Fibroblast of skin of left biceps (primary cell): ENCODE measurements around the gene CPXM1.
"Not testable (repeated sequence)": the region's sequence is repeated elsewhere in the genome, so short reads cannot be mapped to it uniquely, and the experiment has no call there.

Experiments
- DNase-seq, 2 experiments: peaks; one replicate each; pipeline ENCODE4 v3.0.0-alpha.2; 2013; ENCODE audit warnings: low read depth in 2 of 2

Gene CPXM1

DNA sequence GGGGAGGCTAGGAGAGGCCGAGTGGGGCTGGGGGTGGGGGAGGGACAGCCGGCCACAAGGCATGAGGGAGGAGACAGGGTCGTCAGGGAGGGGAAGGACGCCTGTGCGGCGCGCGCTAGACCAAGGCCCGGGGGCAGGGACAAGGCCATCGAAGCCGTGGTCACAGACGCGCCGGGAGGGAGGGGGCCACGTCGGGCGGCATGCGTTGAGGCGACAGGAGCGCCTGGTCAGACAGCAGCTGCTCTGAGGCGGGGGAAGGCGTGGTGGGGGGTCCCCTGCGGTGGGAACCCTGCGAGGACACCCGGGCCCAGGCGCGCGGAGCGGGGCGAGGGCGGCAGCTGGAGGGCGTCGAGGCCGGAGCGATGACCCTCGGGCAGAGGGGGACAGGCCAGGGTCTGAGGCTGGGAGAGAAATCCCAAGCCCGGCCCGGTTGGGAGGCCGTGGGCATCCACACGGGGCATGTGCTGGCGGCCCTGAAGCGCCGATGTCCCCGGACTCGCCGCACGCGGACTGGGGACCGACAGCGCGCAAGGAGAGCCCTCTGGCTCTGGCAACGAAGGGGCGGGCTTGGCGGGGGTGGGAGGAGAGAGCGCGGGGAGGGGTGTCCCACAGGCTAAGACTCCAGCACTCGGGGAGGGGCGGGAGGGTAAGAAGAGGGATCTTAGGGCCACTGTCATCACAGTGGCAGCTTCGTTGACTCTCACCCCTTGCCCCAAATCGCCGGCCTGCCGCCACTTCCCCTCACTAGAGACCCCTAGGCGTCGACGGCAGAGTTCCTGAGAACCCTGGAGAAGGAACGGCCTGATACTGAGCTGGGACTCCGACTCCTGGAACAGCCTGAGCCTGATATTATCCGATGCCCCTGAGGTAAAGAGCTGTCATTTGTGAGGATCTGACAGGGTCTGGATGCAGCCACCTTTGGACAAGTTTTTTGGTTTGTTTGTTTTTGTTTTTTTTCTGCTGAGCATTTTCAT is 20.8 kb upstream of the CPXM1 start:
- DNase-seq = no peak

DNA sequence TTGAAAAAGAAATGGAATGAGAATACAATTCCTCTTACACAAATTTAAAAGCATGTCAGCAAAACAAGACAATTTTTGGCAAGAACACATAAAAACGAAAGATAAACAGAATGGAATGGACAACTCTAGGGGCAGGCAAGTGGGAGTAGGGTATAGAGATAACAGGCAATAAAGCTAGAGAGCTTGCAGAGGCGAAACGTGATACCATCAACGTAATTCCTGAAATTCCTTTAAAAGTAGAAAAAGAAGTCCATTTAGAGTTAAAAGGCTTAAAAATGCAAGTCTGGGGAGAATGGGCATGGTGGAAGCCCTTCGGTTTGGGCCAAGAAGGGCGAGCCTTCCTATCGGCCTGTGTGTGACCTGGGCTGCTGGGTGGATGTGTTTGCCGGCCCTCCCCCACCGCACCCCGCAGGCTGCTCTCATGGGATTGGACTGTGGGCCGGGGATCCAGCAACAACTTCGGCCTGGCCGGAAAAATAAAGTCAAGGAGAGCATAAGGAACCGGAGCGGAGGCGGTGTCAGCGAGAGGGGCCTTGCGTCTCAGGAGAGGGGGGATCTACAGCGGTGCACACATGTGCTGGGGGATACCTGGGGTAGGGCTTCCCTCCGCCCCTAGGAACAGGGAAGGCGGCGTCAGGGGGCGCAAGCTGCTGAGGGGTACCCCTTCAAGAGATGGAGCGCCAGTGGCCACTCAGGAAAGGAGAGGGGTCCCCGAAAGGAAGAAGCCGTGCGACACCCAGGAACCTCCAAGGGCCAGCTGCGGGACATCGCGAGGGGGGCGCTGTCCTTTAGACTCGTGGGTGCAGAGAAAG is 19.9 kb upstream of the CPXM1 start:
- peak in 1 of 2 experiments; percentile 55 for DNase-seq

- no peak for DNase-seq
These were observed 17.6 kb upstream of the CPXM1 start for GRCh38 chr20:2817891-2818595.

GRCh38 chr20:2817341-2817726 is 16.9 kb upstream of the CPXM1 start:
- DNase-seq = no peak

DNA sequence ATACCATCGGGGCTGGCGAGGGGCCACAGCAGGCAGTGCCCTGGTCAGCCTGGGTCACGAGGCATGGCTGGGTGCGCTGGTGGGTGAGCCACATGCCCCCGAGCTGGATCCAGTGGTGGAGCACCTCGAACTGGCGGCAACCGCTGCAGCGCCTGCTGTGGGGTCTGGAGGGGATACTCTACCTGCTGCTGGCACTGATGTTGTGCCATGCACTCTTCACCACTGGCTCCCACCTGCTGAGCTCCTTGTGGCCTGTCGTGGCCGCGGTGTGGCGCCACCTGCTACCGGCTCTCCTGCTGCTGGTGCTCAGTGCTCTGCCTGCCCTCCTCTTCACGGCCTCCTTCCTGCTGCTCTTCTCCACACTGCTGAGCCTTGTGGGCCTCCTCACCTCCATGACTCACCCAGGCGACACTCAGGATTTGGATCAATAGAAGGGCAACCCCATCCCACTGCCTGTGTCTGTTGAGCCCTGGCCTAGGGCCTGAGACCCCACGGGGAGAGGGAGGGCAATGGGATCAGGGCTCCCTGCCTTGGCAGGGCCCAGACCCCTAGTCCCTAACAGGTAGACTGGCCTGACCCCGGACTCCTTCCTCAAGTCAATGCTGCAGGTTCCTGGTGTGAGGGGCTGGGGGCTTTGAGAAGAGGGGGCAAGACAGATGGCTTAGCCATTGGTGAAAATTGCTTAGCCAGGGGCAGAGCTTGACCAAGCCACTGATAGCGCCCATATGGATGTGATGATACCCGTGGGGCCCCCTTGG is 16.3 kb upstream of the CPXM1 start:
- DNase-seq = no peak

GRCh38 chr20:2816030-2816582 is 15.7 kb upstream of the CPXM1 start, which contains the start of gene TMEM239:
TMEM239 (plus strand) TSS chr20:2816364; CDS start chr20:2816555, 191 bp downstream.
- no peak for DNase-seq

DNA sequence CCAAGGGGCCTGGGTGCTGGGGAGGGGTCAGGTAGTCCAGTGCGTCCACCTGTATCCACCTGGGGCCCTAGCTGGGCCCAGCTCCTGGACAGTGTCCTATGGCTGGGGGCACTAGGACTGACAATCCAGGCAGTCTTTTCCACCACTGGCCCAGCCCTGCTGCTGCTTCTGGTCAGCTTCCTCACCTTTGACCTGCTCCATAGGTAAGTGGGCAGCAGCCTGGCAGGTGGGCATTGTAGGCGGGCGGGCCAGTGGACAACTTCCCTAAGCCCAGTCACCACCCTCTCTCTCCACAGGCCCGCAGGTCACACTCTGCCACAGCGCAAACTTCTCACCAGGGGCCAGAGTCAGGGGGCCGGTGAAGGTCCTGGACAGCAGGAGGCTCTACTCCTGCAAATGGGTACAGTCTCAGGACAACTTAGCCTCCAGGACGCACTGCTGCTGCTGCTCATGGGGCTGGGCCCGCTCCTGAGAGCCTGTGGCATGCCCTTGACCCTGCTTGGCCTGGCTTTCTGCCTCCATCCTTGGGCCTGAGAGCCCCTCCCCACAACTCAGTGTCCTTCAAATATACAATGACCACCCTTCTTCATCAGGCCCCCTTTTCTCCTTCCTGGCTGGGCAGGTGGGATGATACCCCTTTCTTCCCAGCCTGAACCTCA is 14.9 kb upstream of the CPXM1 start:
- DNase-seq = no peak

DNA sequence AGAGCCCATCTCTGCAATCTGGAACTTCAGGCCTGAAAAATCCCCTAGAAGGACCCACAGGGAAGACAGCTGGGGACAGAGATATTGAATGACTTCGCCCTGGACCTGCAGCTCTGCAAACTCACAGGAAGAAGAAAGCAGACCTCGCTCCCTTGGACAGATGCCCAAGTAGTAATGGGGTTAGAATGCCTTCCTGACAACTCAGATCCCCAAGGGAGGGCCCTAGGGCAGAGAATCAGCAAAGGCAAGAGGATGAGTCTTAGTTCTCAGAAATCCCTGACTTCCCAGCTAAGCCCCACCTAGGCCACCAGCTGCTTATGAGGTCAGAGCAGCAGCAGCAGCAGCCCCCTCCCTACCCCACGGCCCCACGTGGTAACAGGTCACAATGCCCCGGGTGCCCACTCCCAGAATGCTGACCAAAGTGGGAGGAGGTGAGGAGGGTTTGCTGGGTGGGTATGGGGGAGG is 14.2 kb upstream of the CPXM1 start, which contains the start of gene C20orf141:
TSS of gene C20orf141 (plus strand) at position 401 of the 465 bp plus-strand sequence. CDS start 198 bp downstream, outside the sequence.
- DNase-seq = peak; percentile 99

DNA sequence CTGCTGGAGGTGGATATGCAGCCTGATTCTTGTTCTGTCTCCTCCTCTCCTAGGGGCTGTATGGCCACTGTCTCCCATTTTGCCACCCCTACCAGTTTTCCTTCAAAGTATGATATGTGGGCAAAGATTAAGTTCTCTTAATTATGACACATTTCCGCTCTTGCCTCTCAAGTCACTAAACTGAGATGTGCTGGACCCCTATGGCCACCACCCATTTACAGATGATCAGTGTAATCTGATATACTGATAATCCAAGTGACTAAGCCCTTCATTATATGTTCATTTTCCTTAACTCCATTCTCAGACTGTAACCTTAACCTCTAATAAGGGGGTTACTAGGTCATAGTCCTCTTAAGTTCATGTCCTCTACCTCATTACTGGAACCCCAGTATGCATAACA is 13.6 kb upstream of the CPXM1 start:
- no peak for DNase-seq

DNA sequence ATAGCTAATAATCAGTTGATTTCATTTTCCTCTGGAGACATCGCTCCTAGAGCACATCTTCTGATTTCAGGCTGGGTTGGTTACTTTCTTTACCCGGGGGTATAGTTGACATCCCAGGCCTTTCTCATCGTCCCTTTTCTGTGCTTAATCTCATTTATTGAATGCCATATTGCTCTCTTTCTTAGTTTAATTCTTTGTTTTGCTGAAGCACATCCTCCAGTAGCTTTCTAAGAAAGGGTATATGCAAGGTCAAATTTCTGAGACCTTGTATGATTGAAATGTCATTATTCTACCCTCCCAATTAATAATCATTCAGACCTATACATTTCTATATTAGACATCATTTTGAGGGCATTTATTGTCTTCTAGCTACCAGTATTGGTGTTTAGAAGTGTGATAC is 11.8 kb upstream of the CPXM1 start:
- no peak for DNase-seq

DNA sequence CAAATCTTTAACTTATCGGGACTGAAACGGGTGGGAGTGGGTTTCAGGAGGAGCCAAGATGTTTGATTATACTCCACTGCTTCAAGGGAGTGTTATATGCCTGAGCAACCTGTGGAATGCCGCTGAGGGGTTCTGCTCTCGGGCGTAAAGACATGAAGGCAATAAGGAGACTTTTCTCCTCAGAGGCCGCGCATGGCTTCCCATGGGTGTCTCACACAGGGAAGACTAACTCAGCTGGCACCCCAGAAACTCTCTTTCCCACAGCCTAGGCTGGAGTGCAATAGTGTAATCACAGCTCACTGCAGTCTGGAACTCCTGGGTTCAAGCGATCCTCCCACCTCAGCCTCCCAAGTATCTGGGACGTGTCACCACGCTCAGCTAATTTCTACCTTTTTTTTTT is 9.3 kb upstream of the CPXM1 start:
- no peak for DNase-seq

DNA sequence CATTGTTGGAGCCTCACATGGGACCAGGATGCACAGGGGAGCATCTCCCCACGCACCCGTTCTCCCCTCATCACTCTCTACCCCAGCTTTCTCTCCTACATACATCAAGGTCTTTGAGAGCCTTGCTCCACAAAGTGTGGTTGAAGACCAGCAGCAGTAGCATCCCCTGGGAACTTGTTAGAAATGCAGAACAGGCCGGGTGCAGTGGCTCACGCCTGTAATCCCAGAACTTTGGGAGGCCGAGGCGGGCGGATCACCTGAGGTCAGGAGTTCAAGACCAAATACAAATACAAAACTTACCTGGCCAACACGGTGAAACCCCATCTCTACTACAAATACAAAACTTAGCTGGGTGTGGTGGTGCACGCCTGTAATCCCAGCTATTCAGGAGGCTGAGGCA is 7.5 kb upstream of the CPXM1 start:
- DNase-seq = not testable (repeated sequence)

DNA sequence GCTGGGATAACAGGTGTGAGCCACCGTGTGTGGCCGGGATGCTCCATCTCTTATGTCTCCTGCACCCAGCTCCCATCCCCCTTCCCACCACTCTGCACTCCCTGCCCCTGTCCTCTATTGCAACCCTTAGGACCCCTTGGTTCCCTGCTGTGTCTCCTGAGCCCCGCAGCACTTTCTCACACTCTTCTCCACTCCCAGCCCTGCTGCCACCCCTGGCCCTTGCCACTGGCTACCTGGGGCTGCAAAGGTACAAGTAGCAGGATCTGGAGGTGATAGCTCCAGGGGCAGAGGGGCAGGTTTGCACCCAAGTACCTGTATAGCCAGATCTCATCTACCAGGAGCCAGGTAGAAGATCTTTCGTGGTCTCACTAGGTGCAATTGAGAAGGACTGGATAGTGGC is 6.6 kb upstream of the CPXM1 start:
- no peak for DNase-seq

DNA sequence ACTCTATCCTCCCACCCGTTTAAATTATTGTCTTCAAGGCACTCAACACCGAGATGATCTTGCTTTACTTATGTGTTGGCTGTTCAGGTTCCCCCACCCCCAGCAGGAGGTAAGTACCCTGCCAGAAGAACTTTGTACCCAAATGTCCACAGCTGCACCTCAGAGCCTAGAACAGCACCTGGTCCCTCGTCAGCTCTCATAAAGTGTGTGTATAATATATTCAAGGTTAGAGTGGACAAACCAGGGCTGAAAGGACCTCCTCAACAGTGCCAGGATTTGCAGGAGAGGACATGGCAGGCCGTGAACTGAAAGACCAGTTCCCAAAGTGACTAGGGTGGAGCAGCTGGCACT is 5.9 kb upstream of the CPXM1 start:
- DNase-seq = no peak

GRCh38 chr20:2805689-2806350 is 5.4 kb upstream of the CPXM1 start:
- DNase-seq = no peak

- no peak for DNase-seq
These were observed 4.6 kb upstream of the CPXM1 start for GRCh38 chr20:2804852-2805688.

DNA sequence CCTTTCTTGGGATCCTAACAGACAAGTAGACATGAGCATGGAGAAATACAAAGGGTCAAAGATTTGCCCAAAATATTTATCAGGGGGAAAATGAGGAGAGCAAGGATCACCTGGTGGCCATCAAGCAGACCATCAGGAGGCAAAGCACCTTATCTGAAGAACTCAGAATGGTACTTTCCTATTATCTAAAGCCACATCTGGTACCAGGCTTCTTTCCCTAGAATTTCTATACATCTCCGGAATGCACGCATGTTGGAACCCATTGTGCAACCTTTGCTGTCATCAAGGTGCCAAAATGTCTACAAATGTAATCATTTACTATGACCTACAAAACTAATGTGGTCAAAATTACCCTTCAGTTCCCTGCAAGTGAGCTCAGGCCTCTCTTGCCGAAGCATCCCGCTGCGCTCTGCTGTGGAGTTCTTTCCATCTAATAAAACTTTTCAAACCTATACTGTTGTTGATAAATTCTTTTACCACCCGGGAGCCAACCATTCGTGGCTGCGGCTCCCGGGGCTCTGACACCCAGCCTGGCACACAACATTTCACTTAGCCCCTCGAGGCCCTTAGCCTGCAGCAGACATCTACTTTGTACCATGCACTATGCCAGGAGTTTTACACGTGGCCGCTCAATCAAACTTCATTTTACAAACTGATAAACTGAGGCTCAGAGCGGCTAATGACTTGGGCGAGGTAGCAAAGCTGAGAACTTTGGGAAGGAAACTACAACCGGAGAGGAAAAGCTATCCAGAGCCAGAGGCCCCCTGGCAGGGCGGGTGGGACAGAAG is 3.8 kb upstream of the CPXM1 start:
- no peak for DNase-seq

DNA sequence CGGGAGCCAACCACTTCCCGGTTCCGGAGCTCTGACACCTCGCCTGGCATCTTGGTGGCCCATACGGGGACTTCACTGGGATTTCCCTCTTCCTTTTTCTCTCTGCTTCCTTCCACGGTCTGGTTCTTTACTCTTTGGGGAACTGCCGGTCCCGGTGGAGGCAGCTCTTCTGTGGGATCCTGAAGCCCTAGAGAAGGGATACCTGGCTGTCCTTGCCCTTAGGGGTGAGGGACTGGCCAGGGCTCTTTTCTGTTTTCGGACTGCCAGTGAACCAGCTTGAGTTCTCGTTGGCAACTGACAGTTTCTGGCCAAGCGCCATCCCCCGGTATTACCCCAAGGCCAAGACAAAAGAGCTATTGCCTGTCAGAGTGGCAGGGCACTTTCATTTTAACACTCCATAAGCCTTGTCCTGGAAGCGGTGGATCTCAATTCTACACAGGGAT is 880 bp upstream of the CPXM1 start:
- no peak for DNase-seq
